Measurements from ENCODE around the gene PRKG1. TPM values are rescaled to one million over a fixed set of nuclear protein-coding genes. Genes with fewer than 3 reads are reported as not detected.

PRKG1 gene
- total and polyA plus RNA-seq, 4 donors, result 0.46 to 5.1 (median 1.5) TPM

DNA sequence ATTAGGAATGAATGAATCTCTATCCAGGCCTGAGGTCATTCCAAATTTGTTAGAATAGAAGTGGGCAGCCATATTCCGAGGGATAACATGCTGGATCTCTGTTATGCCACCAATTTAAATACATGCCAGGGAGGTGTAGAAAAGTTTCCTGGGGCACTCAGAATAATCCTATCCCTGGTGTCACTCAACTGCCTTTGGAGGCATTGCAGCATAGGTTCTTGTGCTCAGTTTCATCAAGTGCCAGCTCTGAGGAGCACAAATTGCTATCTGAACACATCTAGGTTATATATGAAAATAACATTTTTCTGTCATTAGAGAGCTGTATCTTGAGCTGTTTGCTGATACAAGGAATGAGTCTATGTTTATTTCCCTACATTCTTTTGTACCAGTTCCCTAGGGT lies 427.8 kb downstream of the PRKG1 start:
- 86% methylated on average over 1 of the region's 1 CpG for WGBS
- no peaks in the 10 kb centered on the region for H3K4me1 ChIP-seq (ENCODE audit: control insufficient read depth in 4 of 4, insufficient read depth in 4 of 4, low read length in 3 of 4)
- H3K4me3 ChIP-seq (ENCODE audit: low read depth in 1 of 3, low read length in 3 of 3), result no peak overlapping the region
- peaks cover 0 to 2% (median 0%) of the 10 kb centered on the region in 4 donors for H3K27me3 ChIP-seq (ENCODE audit: control insufficient read depth in 4 of 4, insufficient read depth in 4 of 4, low read length in 3 of 4)
- no peak overlapping the region for H3K9ac ChIP-seq (ENCODE audit: low read depth in 1 of 2, low read length in 2 of 2)
- H3K27ac ChIP-seq (ENCODE audit: low read depth in 1 of 2, low read length in 2 of 2), result no peak overlapping the region
- H3K36me3 ChIP-seq (ENCODE audit: control insufficient read depth in 4 of 4, insufficient read depth in 3 of 4, low read depth in 1 of 4, low read length in 3 of 4), result no peaks in the 10 kb centered on the region
- TF ChIP-seq FOXA1 (IDR thresholded peaks at IDR 0.05) (no peak), NR2F2 (IDR thresholded peaks at IDR 0.05) (no peak), JUND (IDR thresholded peaks at IDR 0.05) (no peak)
- no peak for DNase-seq (ENCODE audit: low spot score)
- no peaks in the 10 kb centered on the region for H3K9me3 ChIP-seq (ENCODE audit: control insufficient read depth in 4 of 4, low read length in 3 of 4)

- Histone ChIP-seq H3K27ac (ENCODE audit: low read depth in 1 of 2, low read length in 2 of 2) (no peak overlapping the region), H3K4me3 (ENCODE audit: low read depth in 1 of 3, low read length in 3 of 3) (no peak overlapping the region), H3K36me3 (ENCODE audit: control insufficient read depth in 4 of 4, insufficient read depth in 3 of 4, low read depth in 1 of 4, low read length in 3 of 4) (no peaks in the 10 kb centered on the region), H3K9me3 (ENCODE audit: control insufficient read depth in 4 of 4, low read length in 3 of 4) (no peaks in the 10 kb centered on the region), H3K27me3 (ENCODE audit: control insufficient read depth in 4 of 4, insufficient read depth in 4 of 4, low read length in 3 of 4) (no peaks in the 10 kb centered on the region), H3K9ac (ENCODE audit: low read depth in 1 of 2, low read length in 2 of 2) (no peak overlapping the region), H3K4me1 (ENCODE audit: control insufficient read depth in 4 of 4, insufficient read depth in 4 of 4, low read length in 3 of 4) (no peaks in the 10 kb centered on the region)
- TF ChIP-seq, protein P1, sequence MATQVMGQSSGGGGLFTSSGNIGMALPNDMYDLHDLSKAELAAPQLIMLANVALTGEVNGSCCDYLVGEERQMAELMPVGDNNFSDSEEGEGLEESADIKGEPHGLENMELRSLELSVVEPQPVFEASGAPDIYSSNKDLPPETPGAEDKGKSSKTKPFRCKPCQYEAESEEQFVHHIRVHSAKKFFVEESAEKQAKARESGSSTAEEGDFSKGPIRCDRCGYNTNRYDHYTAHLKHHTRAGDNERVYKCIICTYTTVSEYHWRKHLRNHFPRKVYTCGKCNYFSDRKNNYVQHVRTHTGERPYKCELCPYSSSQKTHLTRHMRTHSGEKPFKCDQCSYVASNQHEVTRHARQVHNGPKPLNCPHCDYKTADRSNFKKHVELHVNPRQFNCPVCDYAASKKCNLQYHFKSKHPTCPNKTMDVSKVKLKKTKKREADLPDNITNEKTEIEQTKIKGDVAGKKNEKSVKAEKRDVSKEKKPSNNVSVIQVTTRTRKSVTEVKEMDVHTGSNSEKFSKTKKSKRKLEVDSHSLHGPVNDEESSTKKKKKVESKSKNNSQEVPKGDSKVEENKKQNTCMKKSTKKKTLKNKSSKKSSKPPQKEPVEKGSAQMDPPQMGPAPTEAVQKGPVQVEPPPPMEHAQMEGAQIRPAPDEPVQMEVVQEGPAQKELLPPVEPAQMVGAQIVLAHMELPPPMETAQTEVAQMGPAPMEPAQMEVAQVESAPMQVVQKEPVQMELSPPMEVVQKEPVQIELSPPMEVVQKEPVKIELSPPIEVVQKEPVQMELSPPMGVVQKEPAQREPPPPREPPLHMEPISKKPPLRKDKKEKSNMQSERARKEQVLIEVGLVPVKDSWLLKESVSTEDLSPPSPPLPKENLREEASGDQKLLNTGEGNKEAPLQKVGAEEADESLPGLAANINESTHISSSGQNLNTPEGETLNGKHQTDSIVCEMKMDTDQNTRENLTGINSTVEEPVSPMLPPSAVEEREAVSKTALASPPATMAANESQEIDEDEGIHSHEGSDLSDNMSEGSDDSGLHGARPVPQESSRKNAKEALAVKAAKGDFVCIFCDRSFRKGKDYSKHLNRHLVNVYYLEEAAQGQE (IDR thresholded peaks at IDR 0.05), result no peak
- no peak for TF ChIP-seq RXRA (IDR thresholded peaks at IDR 0.05)
- 35% methylated on average over 1 of the region's 1 CpG for WGBS
- no peak for DNase-seq (ENCODE audit: low spot score)
These were observed 429.1 kb downstream of the PRKG1 start for GRCh38 chr10:51503378-51503777.

GRCh38 chr10:51507476-51507875 lies 433.2 kb downstream of the PRKG1 start:
- Histone ChIP-seq H3K9ac (ENCODE audit: low read depth in 1 of 2, low read length in 2 of 2) (no peak overlapping the region), H3K4me1 (ENCODE audit: control insufficient read depth in 4 of 4, insufficient read depth in 4 of 4, low read length in 3 of 4) (no peaks in the 10 kb centered on the region), H3K9me3 (ENCODE audit: control insufficient read depth in 4 of 4, low read length in 3 of 4) (no peaks in the 10 kb centered on the region), H3K36me3 (ENCODE audit: control insufficient read depth in 4 of 4, insufficient read depth in 3 of 4, low read depth in 1 of 4, low read length in 3 of 4) (no peaks in the 10 kb centered on the region), H3K27me3 (ENCODE audit: control insufficient read depth in 4 of 4, insufficient read depth in 4 of 4, low read length in 3 of 4) (peaks cover 0 to 2% (median 0%) of the 10 kb centered on the region in 4 donors), H3K27ac (ENCODE audit: low read depth in 1 of 2, low read length in 2 of 2) (no peak overlapping the region), H3K4me3 (ENCODE audit: low read depth in 1 of 3, low read length in 3 of 3) (no peak overlapping the region)
- no peak for DNase-seq (ENCODE audit: low spot score)
- TF ChIP-seq TAF1 (conservative IDR thresholded peaks at IDR 0.05) (no peak), FOXA2 (IDR thresholded peaks at IDR 0.05) (no peak), JUND (IDR thresholded peaks at IDR 0.05) (no peak), ATF3 (IDR thresholded peaks at IDR 0.05) (no peak), GABPA (IDR thresholded peaks at IDR 0.05 in 1 of 2, conservative IDR thresholded peaks at IDR 0.05 in 1 of 2) (no peak), FOXA1 (IDR thresholded peaks at IDR 0.05) (no peak), NR2F2 (IDR thresholded peaks at IDR 0.05) (no peak), HNF4A (conservative IDR thresholded peaks at IDR 0.05) (no peak)
- WGBS, result 86% methylated on average over 3 of the region's 3 CpGs

DNA sequence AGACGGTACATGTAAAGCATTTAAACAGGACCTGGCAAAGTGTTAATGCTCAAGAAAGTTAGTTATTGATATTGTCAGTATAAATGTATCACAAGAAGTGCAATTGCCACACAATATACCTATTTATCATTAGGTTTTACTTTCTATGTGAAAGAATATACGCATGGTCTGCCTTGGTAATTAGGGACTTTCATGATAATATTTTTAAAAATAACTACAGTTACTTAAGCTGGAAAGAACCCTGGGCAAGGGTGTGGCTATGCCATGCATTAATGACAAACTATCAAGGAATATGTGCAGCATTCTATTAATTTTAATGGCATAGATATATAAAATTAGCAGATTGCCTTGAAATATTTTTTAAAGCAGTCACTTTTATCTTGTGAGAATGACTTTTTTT lies 433.9 kb downstream of the PRKG1 start:
- H3K4me1 ChIP-seq (ENCODE audit: control insufficient read depth in 4 of 4, insufficient read depth in 4 of 4, low read length in 3 of 4), result no peaks in the 10 kb centered on the region
- no peak overlapping the region for H3K27ac ChIP-seq (ENCODE audit: low read depth in 1 of 2, low read length in 2 of 2)
- WGBS, result 82% methylated on average over 2 of the region's 2 CpGs
- no peaks in the 10 kb centered on the region for H3K36me3 ChIP-seq (ENCODE audit: control insufficient read depth in 4 of 4, insufficient read depth in 3 of 4, low read depth in 1 of 4, low read length in 3 of 4)
- peaks cover 0 to 2% (median 0%) of the 10 kb centered on the region in 4 donors for H3K27me3 ChIP-seq (ENCODE audit: control insufficient read depth in 4 of 4, insufficient read depth in 4 of 4, low read length in 3 of 4)
- no peak overlapping the region for H3K9ac ChIP-seq (ENCODE audit: low read depth in 1 of 2, low read length in 2 of 2)
- H3K9me3 ChIP-seq (ENCODE audit: control insufficient read depth in 4 of 4, low read length in 3 of 4), result no peaks in the 10 kb centered on the region
- DNase-seq (ENCODE audit: low spot score), result no peak
- H3K4me3 ChIP-seq (ENCODE audit: low read depth in 1 of 3, low read length in 3 of 3), result no peak overlapping the region
- no peak for TF ChIP-seq HNF4G (IDR thresholded peaks at IDR 0.05)
- TF ChIP-seq ZBTB33 (IDR thresholded peaks at IDR 0.05), result no peak
- TF ChIP-seq TAF1 (conservative IDR thresholded peaks at IDR 0.05), result no peak
- TF ChIP-seq FOXA2 (IDR thresholded peaks at IDR 0.05), result no peak
- no peak for TF ChIP-seq FOXA1 (IDR thresholded peaks at IDR 0.05)
- no peak for TF ChIP-seq ATF3 (IDR thresholded peaks at IDR 0.05)
- no peak for TF ChIP-seq HNF4A (conservative IDR thresholded peaks at IDR 0.05)
